ENCODE results near the gene FOXK2.
"Not testable (repeated sequence)": the region's sequence is repeated elsewhere in the genome, so short reads cannot be mapped to it uniquely, and the experiment has no call there.

- TF ChIP-seq USF2 (IDR thresholded peaks at IDR 0.05; ENCODE audit: low read length), result not testable (repeated sequence)
- TF ChIP-seq, protein P1, sequence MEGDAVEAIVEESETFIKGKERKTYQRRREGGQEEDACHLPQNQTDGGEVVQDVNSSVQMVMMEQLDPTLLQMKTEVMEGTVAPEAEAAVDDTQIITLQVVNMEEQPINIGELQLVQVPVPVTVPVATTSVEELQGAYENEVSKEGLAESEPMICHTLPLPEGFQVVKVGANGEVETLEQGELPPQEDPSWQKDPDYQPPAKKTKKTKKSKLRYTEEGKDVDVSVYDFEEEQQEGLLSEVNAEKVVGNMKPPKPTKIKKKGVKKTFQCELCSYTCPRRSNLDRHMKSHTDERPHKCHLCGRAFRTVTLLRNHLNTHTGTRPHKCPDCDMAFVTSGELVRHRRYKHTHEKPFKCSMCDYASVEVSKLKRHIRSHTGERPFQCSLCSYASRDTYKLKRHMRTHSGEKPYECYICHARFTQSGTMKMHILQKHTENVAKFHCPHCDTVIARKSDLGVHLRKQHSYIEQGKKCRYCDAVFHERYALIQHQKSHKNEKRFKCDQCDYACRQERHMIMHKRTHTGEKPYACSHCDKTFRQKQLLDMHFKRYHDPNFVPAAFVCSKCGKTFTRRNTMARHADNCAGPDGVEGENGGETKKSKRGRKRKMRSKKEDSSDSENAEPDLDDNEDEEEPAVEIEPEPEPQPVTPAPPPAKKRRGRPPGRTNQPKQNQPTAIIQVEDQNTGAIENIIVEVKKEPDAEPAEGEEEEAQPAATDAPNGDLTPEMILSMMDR (IDR thresholded peaks at IDR 0.05; ENCODE audit: control extremely low read depth in 1 of 3, insufficient read depth in 1 of 3, low read depth in 1 of 3, low read length in 3 of 3), result not testable (repeated sequence)
These were observed 56.2 kb downstream of the FOXK2 start for GRCh38 chr17:82575581-82576221.
